Activated CD4-positive, alpha-beta memory T cell treated with anti-CD3 and anti-CD28 coated beads, Interleukin-2, amount 10 ng/mL, durations not matched to agents 7 days and 5 days (primary cell): ENCODE measurements around the gene YBX2. TPM values are rescaled to one million over a fixed set of nuclear protein-coding genes. Genes with fewer than 3 reads are reported as not detected.

Experiments
- CTCF ChIA-PET: fragments of 350-600 bp; sonication (Branson Sonifier 250); formaldehyde crosslinking; loops from one replicate; lab custom pipeline; 2021; ENCODE audit warnings: antibody characterized with exemption, inconsistent platforms; lab: Charles Lee
- POLR2A ChIA-PET: fragments of 350-600 bp; sonication (Branson Sonifier 250); formaldehyde crosslinking; loops from one replicate; lab custom pipeline; 2021; ENCODE audit warnings: antibody characterized with exemption; lab: Charles Lee
- DNase-seq: peaks from one replicate; pipeline ENCODE4 v3.0.0-alpha.2; 2020
- H3K27ac Mint-ChIP-seq: one replicate; pipeline ENCODE4 v1.8.0; 2021; ENCODE audit warnings: mild to moderate bottlenecking, mixed read lengths
- H3K27me3 Mint-ChIP-seq: one replicate; pipeline ENCODE4 v1.8.0; 2021; ENCODE audit warnings: mixed read lengths
- H3K36me3 Mint-ChIP-seq: one replicate; pipeline ENCODE4 v1.8.0; 2021; ENCODE audit warnings: low read depth, mixed read lengths
- H3K4me1 Mint-ChIP-seq: one replicate; pipeline ENCODE4 v1.8.0; 2021; ENCODE audit warnings: mixed read lengths
- H3K4me3 Mint-ChIP-seq: one replicate; pipeline ENCODE4 v1.8.0; 2021; ENCODE audit warnings: mild to moderate bottlenecking, mixed read lengths
- H3K9me3 Mint-ChIP-seq: one replicate; pipeline ENCODE4 v1.8.0; 2021; ENCODE audit warnings: mixed read lengths
- total RNA-seq, 2 experiments: library from RNA; stranded (reverse); gene quantifications; one replicate each; pipeline ENCODE4 v1.2.3, GENCODE V29; 2021

The YBX2 gene
- total RNA-seq, 2 experiments from 2014 or later, result 1.5 to 1.6 TPM

GRCh38 chr17:7322520-7323194, 28.2 kb upstream of the YBX2 start:
- no peak for DNase-seq
- POLR2A ChIA-PET, result interaction anchor here (1.5 to 4.0 kb wide), 3 partner anchors 7 to 27 kb away, joined by 5 to 18 read pairs (median 16); partner anchors contain the start of genes ACAP1 and GPS2
- CTCF ChIA-PET, result interaction anchor here (0.8 to 1.4 kb wide), 3 partner anchors 9 to 22 kb away, joined by 3 to 5 read pairs (median 3); partner anchors contain the start of gene ACAP1
- H3K27me3 Mint-ChIP-seq, result no peaks in the 10 kb centered on the region
- no peak overlapping the region for H3K27ac Mint-ChIP-seq
- H3K9me3 Mint-ChIP-seq, result no peaks in the 10 kb centered on the region
- peaks cover 10% of the 10 kb centered on the region for H3K4me1 Mint-ChIP-seq
- H3K4me3 Mint-ChIP-seq, result no peak overlapping the region
- H3K36me3 Mint-ChIP-seq, result peaks cover 26% of the 10 kb centered on the region

- DNase-seq, result no peak
- Mint-ChIP-seq H3K36me3 (peaks cover 28% of the 10 kb centered on the region), H3K27ac (no peak overlapping the region), H3K27me3 (no peaks in the 10 kb centered on the region), H3K9me3 (no peaks in the 10 kb centered on the region), H3K4me1 (peaks cover 8% of the 10 kb centered on the region), H3K4me3 (no peak overlapping the region)
- POLR2A ChIA-PET, result interaction anchor here (3.3 to 4.0 kb wide), 2 partner anchors 14 to 28 kb away, joined by 16 to 18 read pairs; partner anchors contain the start of gene ACAP1
- CTCF ChIA-PET, result interaction anchor here (0.6 to 1.4 kb wide), 3 partner anchors 8 to 115 kb away, joined by 3 to 4 read pairs (median 3); no protein-coding TSS in a partner anchor
These were observed 27.0 kb upstream of the YBX2 start for GRCh38 chr17:7321466-7321865.

GRCh38 chr17:7318121-7318860, 23.9 kb upstream of the YBX2 start:
- Mint-ChIP-seq H3K4me1 (peaks cover 26% of the 10 kb centered on the region), H3K4me3 (no peak overlapping the region), H3K9me3 (no peaks in the 10 kb centered on the region), H3K36me3 (peaks cover 41% of the 10 kb centered on the region), H3K27me3 (no peaks in the 10 kb centered on the region), H3K27ac (no peak overlapping the region)
- ChIA-PET POLR2A (interaction anchor here (1.5 to 11.2 kb wide), 4 partner anchors 10 to 369 kb away, joined by 4 to 109 read pairs (median 8); partner anchors contain the start of genes ACAP1, NEURL4 and TP53), CTCF (interaction anchor here (6.0 kb wide), 1 partner anchor 10 kb away, joined by 39 read pairs; the partner anchor contains the start of gene NEURL4)
- DNase-seq, result no peak

GRCh38 chr17:7317161-7317803, 22.8 kb upstream of the YBX2 start:
- H3K27me3 Mint-ChIP-seq, result no peaks in the 10 kb centered on the region
- no peak overlapping the region for H3K27ac Mint-ChIP-seq
- H3K36me3 Mint-ChIP-seq, result peaks cover 51% of the 10 kb centered on the region
- POLR2A ChIA-PET, result interaction anchor here (1.5 to 11.2 kb wide), 4 partner anchors 9 to 370 kb away, joined by 4 to 109 read pairs (median 8); partner anchors contain the start of genes ACAP1, NEURL4 and TP53
- CTCF ChIA-PET, result interaction anchor here (6.0 kb wide), 1 partner anchor 11 kb away, joined by 39 read pairs; the partner anchor contains the start of gene NEURL4
- H3K4me3 Mint-ChIP-seq, result peak overlapping the region; percentile 35
- DNase-seq, result no peak
- peaks cover 37% of the 10 kb centered on the region for H3K4me1 Mint-ChIP-seq
- H3K9me3 Mint-ChIP-seq, result no peaks in the 10 kb centered on the region

- H3K9me3 Mint-ChIP-seq, result no peaks in the 10 kb centered on the region
- ChIA-PET CTCF (interaction anchor here (1.2 to 6.0 kb wide), 5 partner anchors 9 to 36 kb away, joined by 3 to 39 read pairs (median 4); partner anchors contain the start of genes ACAP1 and NEURL4), POLR2A (interaction anchor here (0.7 to 11.2 kb wide), 10 partner anchors 8 to 268 kb away, joined by 3 to 109 read pairs (median 4); partner anchors contain the start of genes ACAP1, CTDNEP1, ELP5 and KCTD11)
- no peak for DNase-seq
- H3K36me3 Mint-ChIP-seq, result peaks cover 49% of the 10 kb centered on the region
- H3K27ac Mint-ChIP-seq, result peak overlapping the region; percentile 91
- peaks cover 50% of the 10 kb centered on the region for H3K4me1 Mint-ChIP-seq
- H3K4me3 Mint-ChIP-seq, result peak overlapping the region; percentile 93
- H3K27me3 Mint-ChIP-seq, result no peaks in the 10 kb centered on the region
These were observed 21.3 kb upstream of the YBX2 start for GRCh38 chr17:7315570-7316235.

GRCh38 chr17:7314719-7315569, 20.5 kb upstream of the YBX2 start, which contains the start of gene GPS2:
Gene GPS2, minus strand, starts transcription at chr17:7315360. Its CDS starts 308 bp downstream, at chr17:7315052.
- H3K27me3 Mint-ChIP-seq, result no peaks in the 10 kb centered on the region
- H3K4me3 Mint-ChIP-seq, result peak within 1 kb of the TSS; percentile 93
- H3K27ac Mint-ChIP-seq, result peak within 1 kb of the TSS; percentile 91
- POLR2A ChIA-PET, result interaction anchor here (0.6 to 11.2 kb wide), 16 partner anchors 9 to 372 kb away, joined by 3 to 109 read pairs (median 4); partner anchors contain the start of genes ACAP1, CTDNEP1, ELP5 and KCTD11
- peaks cover 58% of the 10 kb centered on the region for H3K4me1 Mint-ChIP-seq
- CTCF ChIA-PET, result interaction anchor here (0.7 to 6.0 kb wide), 6 partner anchors 10 to 40 kb away, joined by 3 to 39 read pairs (median 4); partner anchors contain the start of genes ACAP1, NEURL4 and TMEM95
- peak; percentile 95 for DNase-seq
- no peaks in the 10 kb centered on the region for H3K9me3 Mint-ChIP-seq
- H3K36me3 Mint-ChIP-seq, result peaks cover 56% of the 10 kb centered on the region

- peak overlapping the region; percentile 80 for H3K4me3 Mint-ChIP-seq
- peak overlapping the region; percentile 79 for H3K27ac Mint-ChIP-seq
- no peaks in the 10 kb centered on the region for H3K27me3 Mint-ChIP-seq
- DNase-seq, result no peak
- peaks cover 66% of the 10 kb centered on the region for H3K4me1 Mint-ChIP-seq
- ChIA-PET CTCF (interaction anchor here (0.7 to 6.0 kb wide), 8 partner anchors 8 to 268 kb away, joined by 3 to 39 read pairs (median 4); partner anchors contain the start of genes ACAP1, NEURL4 and TMEM95), POLR2A (interaction anchor here (0.6 to 11.2 kb wide), 16 partner anchors 8 to 373 kb away, joined by 3 to 109 read pairs (median 4); partner anchors contain the start of genes ACAP1, GABARAP, KCTD11 and NEURL4)
- H3K9me3 Mint-ChIP-seq, result no peaks in the 10 kb centered on the region
- peaks cover 65% of the 10 kb centered on the region for H3K36me3 Mint-ChIP-seq
These were observed 19.7 kb upstream of the YBX2 start for GRCh38 chr17:7313890-7314718.

- Mint-ChIP-seq H3K36me3 (peaks cover 68% of the 10 kb centered on the region), H3K27ac (peak overlapping the region; percentile 79), H3K9me3 (no peaks in the 10 kb centered on the region), H3K4me1 (peaks cover 70% of the 10 kb centered on the region), H3K4me3 (peak overlapping the region; percentile 80), H3K27me3 (no peaks in the 10 kb centered on the region)
- no peak for DNase-seq
- CTCF ChIA-PET, result interaction anchor here (0.7 to 6.0 kb wide), 8 partner anchors 8 to 267 kb away, joined by 3 to 39 read pairs (median 4); partner anchors contain the start of genes ACAP1 and NEURL4
- POLR2A ChIA-PET, result interaction anchor here (1.0 to 11.2 kb wide), 10 partner anchors 13 to 374 kb away, joined by 3 to 109 read pairs (median 8); partner anchors contain the start of genes ACAP1, GABARAP, KCTD11 and NEURL4
These were observed 18.9 kb upstream of the YBX2 start for GRCh38 chr17:7313088-7313889.

- Mint-ChIP-seq H3K36me3 (peaks cover 64% of the 10 kb centered on the region), H3K27me3 (no peaks in the 10 kb centered on the region)
These were observed 18.1 kb upstream of the YBX2 start for GRCh38 chr17:7312432-7313087.

More at GRCh38 chr17:7312432-7313087, 18.1 kb upstream of the YBX2 start:
- no peak for DNase-seq
- ChIA-PET POLR2A (interaction anchor here (1.2 to 11.2 kb wide), 8 partner anchors 17 to 374 kb away, joined by 4 to 109 read pairs (median 18); partner anchors contain the start of genes ACAP1, GABARAP, KCTD11 and NEURL4), CTCF (interaction anchor here (0.7 to 6.0 kb wide), 6 partner anchors 9 to 24 kb away, joined by 3 to 39 read pairs (median 4); partner anchors contain the start of genes ACAP1 and NEURL4)
- Mint-ChIP-seq H3K27ac (peak overlapping the region; percentile 79), H3K4me3 (peak overlapping the region; percentile 30), H3K4me1 (peaks cover 70% of the 10 kb centered on the region), H3K9me3 (no peaks in the 10 kb centered on the region)
